ENCODE results near the gene FKBP5.

FKBP5 gene

GRCh38 chr6:35708585-35708984 is 19.9 kb upstream of the FKBP5 start:
- no peaks in the 10 kb centered on the region for H3F3A ChIP-seq (ENCODE audit: insufficient read depth, low read length)
- H3K36me3 ChIP-seq (ENCODE audit: insufficient read depth, low read length): no peaks in the 10 kb centered on the region
- H3K27me3 ChIP-seq (ENCODE audit: insufficient read depth, low read length): no peaks in the 10 kb centered on the region
- no peak overlapping the region for H3K4me3 ChIP-seq (ENCODE audit: low read depth, low read length, poor library complexity, severe bottlenecking)
- no peaks in the 10 kb centered on the region for H3K79me2 ChIP-seq (ENCODE audit: insufficient read depth, low read length)
- H3K4me2 ChIP-seq (ENCODE audit: low read length): no peak overlapping the region
- H4K20me1 ChIP-seq (ENCODE audit: insufficient read depth, low read length): no peaks in the 10 kb centered on the region
- H3K9me3 ChIP-seq (ENCODE audit: low read length): no peaks in the 10 kb centered on the region; the same call in 1 of the 2 replicates
- H3K27ac ChIP-seq (ENCODE audit: low read depth, low read length, poor library complexity, severe bottlenecking): no peak overlapping the region
- no peak for TF ChIP-seq EZH2 (IDR thresholded peaks at IDR 0.05; ENCODE audit: borderline replicate concordance, low read length)
- TF ChIP-seq CTCF (IDR thresholded peaks at IDR 0.05; ENCODE audit: low read length): no peak
- no peaks in the 10 kb centered on the region for H3K9me2 ChIP-seq (ENCODE audit: low read depth, low read length)
- no peak overlapping the region for H3K9ac ChIP-seq (ENCODE audit: low read length)
- no peak overlapping the region for H2AFZ ChIP-seq (ENCODE audit: low read length)
- H3K4me1 ChIP-seq (ENCODE audit: insufficient read depth, low read length, severe bottlenecking): peaks cover 8% of the 10 kb centered on the region

- H3K4me2 ChIP-seq (ENCODE audit: low read length): no peak overlapping the region
- no peaks in the 10 kb centered on the region for H3K36me3 ChIP-seq (ENCODE audit: insufficient read depth, low read length)
- H3K4me1 ChIP-seq (ENCODE audit: insufficient read depth, low read length, severe bottlenecking): peaks cover under 1% of the 10 kb centered on the region
- no peaks in the 10 kb centered on the region for H3F3A ChIP-seq (ENCODE audit: insufficient read depth, low read length)
- H2AFZ ChIP-seq (ENCODE audit: low read length): no peak overlapping the region
- H3K4me3 ChIP-seq (ENCODE audit: low read depth, low read length, poor library complexity, severe bottlenecking): no peak overlapping the region
- H3K27ac ChIP-seq (ENCODE audit: low read depth, low read length, poor library complexity, severe bottlenecking): no peak overlapping the region
- no peak overlapping the region for H3K9ac ChIP-seq (ENCODE audit: low read length)
- H3K79me2 ChIP-seq (ENCODE audit: insufficient read depth, low read length): no peaks in the 10 kb centered on the region
- TF ChIP-seq EZH2 (IDR thresholded peaks at IDR 0.05; ENCODE audit: borderline replicate concordance, low read length): no peak
- no peak for TF ChIP-seq CTCF (IDR thresholded peaks at IDR 0.05; ENCODE audit: low read length)
- no peaks in the 10 kb centered on the region; the same call in 1 of the 2 replicates for H3K9me3 ChIP-seq (ENCODE audit: low read length)
- H4K20me1 ChIP-seq (ENCODE audit: insufficient read depth, low read length): no peaks in the 10 kb centered on the region
- no peaks in the 10 kb centered on the region for H3K27me3 ChIP-seq (ENCODE audit: insufficient read depth, low read length)
- no peaks in the 10 kb centered on the region for H3K9me2 ChIP-seq (ENCODE audit: low read depth, low read length)
These were observed 19.1 kb upstream of the FKBP5 start for GRCh38 chr6:35707714-35708407.

- Histone ChIP-seq H3K4me3 (ENCODE audit: low read depth, low read length, poor library complexity, severe bottlenecking) (no peak overlapping the region), H3K36me3 (ENCODE audit: insufficient read depth, low read length) (no peaks in the 10 kb centered on the region), H3K9me2 (ENCODE audit: low read depth, low read length) (no peaks in the 10 kb centered on the region), H3K9me3 (ENCODE audit: low read length) (no peaks in the 10 kb centered on the region; the same call in 1 of the 2 replicates), H4K20me1 (ENCODE audit: insufficient read depth, low read length) (no peaks in the 10 kb centered on the region), H3K9ac (ENCODE audit: low read length) (no peak overlapping the region), H3F3A (ENCODE audit: insufficient read depth, low read length) (no peaks in the 10 kb centered on the region), H3K27ac (ENCODE audit: low read depth, low read length, poor library complexity, severe bottlenecking) (no peak overlapping the region), H3K4me2 (ENCODE audit: low read length) (no peak overlapping the region), H3K4me1 (ENCODE audit: insufficient read depth, low read length, severe bottlenecking) (no peaks in the 10 kb centered on the region), H3K27me3 (ENCODE audit: insufficient read depth, low read length) (no peaks in the 10 kb centered on the region), H3K79me2 (ENCODE audit: insufficient read depth, low read length) (no peaks in the 10 kb centered on the region), H2AFZ (ENCODE audit: low read length) (no peak overlapping the region)
- TF ChIP-seq EZH2 (IDR thresholded peaks at IDR 0.05; ENCODE audit: borderline replicate concordance, low read length): no peak
- TF ChIP-seq CTCF (IDR thresholded peaks at IDR 0.05; ENCODE audit: low read length): no peak
These were observed 17.8 kb upstream of the FKBP5 start for GRCh38 chr6:35706468-35706867.

Measured in OCI-LY1 (cell line).